ENCODE results near the gene C12orf42.

Gene C12orf42

DNA sequence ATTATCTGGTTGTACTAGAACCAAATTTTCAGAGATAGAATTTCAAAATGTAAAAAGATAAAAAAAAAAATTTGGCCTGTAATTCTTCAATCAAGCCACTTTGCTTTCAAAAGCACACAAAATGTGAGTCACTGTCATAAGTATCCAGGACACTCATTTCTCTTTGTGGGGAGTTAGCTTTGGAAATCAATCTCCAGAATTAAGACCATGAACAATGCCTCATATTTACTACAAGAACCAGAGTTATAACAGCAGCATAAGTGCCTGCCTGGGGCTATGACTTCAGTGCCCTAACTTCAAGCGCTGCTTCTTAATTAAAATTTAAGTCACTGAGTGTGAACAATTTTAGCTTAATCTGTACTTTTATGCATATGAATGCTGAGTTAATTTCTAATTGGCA, 162.1 kb downstream of the C12orf42 start:
- DNase-seq, result no peak

DNA sequence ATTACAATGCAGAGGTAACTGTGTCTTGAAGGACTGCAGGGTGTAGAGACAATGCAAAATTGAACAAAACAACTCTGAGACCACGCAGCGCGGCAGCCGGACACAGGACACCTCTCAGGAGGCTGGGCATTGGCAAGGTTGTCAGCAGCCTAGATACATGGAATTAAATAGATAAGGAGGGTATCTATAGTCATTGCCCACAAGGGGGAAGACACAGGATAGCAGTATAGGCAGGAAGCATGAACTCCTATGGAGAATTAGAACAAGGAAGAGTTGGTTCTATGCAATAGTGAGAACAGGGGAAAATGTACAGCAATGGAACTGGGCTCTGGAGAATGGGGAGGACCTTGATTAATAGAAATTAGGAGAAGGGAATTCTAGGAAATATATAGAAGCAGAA, 164.1 kb downstream of the C12orf42 start:
- DNase-seq, result no peak

DNA sequence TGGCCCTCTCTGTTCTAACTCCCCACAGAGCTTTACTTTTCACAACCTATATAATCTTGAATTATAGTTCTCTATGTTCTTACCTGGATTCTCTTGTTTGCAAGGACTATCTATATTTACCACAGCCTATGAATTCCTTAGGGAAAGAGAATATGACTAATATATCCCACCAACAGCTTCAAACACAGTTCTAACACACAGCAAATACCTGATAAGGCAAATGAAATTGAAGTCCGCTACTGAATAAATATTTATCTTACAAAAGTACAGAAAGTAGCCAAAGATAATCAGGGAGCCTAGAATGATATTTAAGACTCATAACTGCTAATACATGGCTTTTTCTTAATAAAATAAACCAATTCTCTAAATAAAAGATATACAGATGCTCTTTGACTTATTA, 165.1 kb downstream of the C12orf42 start:
- DNase-seq, result no peak

DNA sequence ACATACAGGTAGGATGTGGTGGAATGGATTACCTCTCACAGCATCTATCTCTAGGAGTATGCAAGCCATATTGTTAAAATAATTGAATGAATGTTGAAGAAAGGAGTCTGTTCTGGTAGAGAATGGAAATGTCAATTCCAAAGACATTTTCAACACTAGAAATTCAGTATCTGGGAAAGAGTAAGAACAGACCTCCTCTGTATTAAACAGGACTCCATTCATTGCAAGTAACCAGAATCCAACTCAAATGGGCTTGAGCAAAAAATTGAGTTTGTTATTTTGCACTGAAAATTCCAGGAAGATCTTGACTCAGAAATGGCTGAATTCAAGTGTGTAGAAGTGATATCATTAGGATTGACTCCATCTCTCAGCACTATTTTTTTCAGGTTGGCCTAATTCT, 168.1 kb downstream of the C12orf42 start:
- DNase-seq, result no peak

DNA sequence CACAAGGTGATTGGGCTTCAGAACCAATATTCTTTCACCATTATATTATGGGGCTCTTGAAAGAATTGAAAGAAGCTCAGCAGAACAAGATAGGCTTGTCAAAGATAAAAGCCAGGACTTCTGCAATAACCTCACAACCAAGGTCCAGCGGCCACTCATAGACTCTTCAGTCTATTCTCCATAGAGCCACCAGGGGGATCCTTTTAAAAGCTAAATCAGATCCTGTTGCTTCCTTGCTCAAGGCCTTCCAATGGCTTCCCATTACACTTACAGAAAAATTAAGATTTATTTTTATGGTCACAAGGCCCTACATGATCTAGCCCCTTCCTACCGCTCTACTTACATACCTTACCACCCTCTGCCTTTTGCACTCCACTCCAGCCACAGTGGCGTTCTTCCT, 169.6 kb downstream of the C12orf42 start:
- DNase-seq, result no peak

DNA sequence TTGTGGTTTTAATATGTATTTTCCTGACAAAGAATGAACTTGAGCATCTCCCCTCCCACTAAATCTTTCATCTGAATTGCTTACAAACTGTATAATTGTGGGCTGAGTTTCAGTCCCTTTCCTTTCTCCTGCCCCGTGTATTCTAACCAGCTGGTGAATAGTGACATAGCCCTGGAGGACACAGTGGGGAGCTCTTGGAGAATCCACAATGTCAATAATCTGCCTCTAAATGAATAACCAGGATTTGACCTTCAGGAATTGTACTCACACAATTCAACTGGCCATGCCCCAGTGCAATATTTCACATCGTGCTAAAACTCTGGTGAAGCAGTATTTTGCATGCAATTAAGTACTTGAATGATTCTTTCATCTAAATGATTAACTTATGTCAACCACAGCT, 177.2 kb downstream of the C12orf42 start:
- DNase-seq, result no peak

DNA sequence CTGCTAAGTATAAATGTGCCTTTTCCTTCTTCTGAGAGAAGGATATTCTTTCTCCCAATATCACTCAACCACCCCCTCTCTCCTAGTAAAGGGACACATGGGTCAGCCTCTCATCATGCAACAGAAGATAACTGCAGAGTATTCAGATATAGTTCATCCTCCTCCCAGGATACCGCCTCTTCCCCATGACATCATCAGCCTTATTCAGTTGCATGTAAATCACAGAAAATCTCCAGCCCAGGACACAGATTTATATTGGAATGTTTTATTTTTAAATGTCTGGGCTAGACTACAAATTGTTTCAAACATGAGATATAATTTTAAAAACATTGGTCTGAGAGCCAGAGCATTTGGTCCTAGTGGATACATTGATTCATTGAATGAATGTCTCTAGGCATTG, 178.5 kb downstream of the C12orf42 start:
- DNase-seq, result no peak

DNA sequence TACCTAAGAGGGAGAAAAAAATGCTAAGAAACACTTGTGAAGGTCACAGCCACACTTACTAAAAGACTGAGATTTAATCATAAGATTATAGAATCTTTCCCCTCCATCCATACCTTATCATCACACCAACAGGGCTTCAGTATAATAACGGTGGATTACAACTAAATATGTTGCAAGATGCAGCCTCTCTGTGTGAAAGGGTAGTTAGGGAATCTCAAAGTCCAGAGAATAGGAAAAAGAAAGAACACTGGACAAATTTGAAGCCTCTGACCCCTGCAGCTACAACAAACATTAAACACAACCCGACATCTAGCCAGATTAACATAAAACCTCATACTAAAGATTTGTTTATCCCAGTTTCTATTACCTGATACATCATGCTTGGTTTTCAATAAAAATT, 181.0 kb downstream of the C12orf42 start:
- DNase-seq, result no peak

DNA sequence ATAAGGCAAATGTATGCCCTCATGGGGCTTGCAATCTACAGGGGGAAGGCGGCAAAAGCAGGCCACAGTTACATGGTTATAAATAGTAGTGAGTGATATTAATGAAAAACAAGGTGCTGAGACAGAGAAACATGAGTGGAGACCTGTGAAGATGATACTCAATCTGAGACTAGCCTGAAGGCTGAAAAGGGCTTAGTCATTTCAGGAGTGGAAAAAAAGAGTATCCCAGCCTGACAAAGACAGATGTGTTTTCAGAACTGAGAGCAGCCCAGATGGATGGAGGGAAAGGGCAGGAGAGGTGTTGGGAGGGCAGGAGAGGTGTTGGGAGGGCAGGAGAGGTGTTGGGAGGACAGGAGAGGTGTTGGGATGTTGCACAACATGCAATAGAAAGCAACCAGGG, 181.9 kb downstream of the C12orf42 start:
- no peak for DNase-seq

DNA sequence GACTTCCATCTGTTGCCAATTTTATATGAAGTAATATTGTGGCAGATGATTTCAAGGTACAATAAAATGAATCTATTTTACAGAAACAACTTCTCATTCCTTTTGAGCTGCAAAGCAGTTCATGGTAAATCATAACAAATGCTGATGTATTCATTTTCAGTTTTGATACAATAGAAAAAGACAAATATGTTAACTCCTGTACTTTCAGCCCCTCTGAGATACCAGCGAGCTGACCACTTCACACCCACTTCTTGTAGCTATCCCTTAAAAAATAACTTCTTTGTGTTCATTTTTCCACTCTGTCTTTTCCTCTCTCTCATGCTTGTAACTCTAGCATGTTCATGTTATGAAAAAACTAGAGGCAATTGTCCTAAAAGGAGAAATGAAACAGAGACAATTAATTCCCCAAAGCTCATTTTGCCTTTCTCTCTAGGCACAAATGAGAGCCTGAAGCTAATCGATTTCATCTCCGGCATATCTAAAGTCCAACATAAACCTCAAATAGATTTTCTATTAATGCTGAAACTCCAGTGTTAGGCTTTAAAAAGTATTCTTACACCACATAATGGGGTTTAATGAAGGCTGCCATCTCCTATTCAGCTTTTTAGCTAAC, 182.9 kb downstream of the C12orf42 start:
- no peak for DNase-seq

DNA sequence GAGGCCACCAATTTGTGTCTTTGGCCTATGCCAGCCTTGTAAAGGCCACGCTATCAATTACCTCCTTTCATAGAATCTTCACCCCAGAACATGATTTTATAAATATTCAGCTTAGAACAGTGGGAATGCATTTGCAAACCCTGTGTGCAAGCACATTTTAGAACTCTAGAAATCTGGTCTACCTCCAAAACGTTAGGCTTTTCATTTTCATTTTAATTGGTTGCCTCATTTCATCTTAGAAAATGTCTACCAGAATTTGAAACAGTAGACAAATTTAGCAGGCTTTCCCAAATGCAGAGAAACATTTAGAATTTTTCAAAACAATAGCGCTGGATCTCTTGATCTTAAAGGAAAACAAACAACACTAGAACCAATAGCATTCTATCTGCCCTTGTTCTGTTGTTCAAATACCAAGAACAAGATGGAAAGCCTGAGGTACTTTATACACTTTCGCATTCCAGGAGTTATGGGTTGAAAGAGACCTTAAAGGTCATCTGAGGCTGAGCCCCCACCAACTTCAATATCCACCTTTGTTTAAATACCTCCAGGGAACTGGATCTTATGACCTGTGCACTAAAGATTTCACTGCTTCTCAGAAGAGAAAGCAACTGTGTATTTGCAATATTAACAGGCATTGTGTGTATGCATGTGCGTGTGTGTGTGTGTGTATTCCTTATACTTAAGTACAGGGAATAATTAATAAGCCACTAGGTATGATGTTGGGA, 185.1 kb downstream of the C12orf42 start:
- no peak for DNase-seq

DNA sequence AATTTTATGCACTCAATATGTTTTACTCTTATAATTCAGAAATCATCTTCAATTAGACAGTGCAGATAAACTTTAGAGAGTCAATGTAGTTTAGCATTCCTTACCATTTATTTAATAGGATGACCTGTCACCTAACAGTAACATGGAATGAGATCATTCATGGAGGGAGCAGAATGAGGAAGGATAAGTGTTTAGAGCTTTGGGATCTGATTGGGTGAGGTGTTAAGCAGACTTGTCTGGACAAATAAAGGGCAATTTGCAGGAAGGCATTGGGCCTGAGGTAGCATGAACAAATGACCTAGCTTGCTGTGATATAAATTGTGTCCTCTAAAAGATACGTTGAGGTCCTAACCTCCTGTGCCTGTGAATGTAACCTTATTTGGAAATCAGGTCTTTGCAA, 187.4 kb downstream of the C12orf42 start:
- no peak for DNase-seq

DNA sequence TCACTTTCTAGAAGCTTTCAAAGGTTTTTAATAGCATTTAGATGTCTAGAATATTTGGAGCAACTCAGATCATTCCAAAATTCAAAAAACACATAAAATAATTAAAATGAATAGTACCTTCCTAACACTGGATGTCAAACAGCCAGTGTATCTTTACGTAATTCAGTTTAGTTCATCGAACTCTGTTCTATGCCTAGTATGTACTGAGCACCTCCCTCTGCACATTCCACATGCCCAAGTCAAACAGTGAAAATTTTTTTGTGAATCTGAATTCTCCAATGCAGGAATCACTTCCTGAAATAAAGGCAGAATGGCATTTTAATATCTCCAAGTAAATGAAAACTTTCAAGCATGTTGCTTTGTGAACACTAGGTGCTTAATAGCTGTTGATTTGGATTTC, 192.3 kb downstream of the C12orf42 start:
- DNase-seq, result no peak

DNA sequence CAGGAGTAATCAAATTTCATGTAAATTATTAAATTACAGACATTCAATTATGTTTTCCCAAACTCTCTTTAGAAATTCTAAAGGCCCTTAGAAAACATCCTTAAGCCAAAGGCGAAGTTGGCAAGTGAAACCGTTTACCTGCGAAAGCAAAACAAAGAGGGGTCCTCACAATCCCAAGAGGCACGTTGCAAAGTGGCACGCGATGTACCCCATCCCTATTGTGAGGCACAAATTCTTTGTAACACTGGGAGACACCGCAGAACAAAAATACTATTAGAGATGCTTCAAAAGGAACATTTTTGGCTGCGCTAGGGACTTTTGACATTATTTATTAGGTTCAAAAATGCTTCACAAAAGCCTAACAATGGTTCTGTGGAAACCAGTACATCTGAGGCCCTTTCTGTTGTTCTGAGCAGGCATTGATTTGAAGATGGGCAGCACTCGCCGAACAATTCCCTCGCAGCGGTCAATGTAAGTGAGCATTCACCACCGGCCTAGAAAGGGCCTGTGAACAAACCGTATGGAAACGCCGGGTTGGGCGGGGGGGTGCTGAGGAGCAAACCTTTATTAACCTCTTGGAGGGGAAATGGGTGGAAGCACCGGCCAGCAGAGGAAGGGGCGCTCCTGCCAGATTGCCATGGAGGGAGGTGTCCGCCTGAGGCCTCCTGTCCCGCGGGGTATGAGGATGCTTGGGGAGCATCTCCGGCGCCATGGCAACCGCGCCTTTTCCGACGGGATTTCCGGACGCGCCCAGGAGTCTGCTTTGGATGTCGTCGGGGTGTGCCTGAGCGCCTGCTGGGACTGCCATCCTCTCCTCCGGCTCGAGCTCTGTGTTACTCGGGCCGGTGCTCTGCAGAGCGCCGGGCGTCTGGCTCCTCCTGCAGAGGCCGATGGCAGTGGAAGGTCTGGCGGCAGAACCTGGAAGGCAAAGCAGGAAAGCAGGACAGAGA, 193.9 kb downstream of the C12orf42 start:
- DNase-seq, result no peak

DNA sequence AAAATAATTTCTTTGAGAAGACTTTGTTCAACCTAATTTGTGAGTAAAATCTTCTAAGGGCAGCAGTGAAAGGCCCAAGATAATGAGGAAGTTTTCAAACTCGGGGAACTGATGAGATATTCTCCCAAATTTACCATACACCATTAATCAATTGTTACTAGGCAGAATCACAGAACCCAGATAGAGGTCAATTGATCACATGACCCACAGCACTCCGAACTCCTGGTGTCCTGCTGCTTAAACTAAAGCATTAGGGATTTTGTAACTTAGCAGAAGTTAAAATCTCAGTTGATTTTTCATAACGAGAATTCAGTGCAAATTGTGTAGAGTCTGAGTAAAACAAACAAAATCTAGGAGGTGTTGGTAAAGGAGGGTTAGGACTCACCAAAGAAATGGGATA, 207.8 kb downstream of the C12orf42 start:
- DNase-seq, result no peak

DNA sequence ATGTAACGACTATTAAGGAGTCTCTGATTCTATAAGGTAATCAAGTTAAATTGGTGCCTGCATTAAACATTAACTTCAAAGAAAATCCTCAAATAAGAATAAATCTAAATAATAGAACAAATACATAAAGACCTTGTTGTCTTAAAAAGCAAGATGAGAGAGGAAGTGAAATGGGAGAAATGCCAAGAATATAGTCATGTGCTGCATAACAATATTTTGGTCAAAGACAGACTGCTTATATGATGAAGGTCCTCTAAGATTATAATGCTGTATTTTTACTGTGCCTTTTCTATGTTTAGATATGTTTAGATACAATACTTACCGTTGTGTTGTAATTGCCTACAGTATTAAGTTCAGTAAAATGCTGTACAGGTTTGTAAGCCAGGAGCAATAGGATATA, 213.6 kb downstream of the C12orf42 start:
- no peak for DNase-seq

DNA sequence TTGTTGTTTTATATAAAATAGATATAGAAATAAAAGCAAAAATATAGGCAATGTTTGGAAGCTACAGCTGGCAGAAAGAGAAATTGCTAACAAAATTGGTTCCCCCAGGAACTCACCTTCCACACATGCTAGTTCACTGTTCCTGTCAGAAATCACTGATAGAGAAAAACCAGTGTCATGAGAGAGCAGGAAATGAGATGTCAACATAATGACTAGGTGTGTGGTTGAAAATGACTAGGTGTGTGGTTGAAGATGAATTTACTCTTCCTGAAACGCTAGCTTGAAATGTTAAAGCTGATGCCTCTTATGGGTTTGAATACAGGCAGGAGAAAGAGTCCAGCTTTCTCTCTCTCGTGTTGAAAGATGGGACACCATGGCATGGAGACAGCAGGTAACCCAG, 216.3 kb downstream of the C12orf42 start:
- no peak for DNase-seq

DNA sequence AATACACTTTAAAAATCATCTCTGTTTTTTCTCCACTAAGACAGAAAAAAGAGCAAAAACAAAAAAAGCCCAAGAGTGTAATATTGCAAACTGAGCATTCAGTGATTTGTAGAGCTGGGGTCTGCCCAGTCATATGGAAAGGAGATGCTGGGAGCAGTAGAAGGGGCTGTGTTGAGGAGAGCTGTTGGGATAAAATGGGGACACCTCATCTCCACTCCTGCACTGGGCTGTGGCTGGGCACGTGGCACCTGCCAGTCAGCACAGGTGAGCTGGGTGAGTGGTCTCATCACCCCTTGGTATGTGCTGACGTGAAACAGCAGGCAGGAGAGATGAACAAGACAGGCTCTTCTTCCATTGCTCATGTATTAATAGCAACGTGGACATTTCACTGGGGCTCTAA, 217.4 kb downstream of the C12orf42 start:
- no peak for DNase-seq

DNA sequence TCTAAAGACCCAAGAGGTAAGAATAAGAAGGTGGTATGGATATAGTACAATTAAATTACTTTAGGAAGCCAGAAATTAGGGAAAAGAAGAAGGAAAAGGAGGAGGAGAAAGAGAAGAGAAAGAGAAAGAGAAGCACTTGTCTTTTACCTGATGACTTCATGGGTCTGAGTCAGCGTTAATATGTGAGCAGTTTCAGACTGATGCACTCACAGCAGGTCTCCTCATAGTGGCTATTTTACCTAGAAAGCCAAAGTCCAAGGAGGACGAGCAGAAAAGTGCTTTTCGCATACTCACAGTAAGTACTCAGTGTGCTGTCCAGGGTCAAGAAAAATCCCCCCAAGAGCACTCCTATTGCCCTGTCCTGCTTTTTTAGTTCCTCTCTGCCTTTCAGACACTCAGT, 222.1 kb downstream of the C12orf42 start:
- DNase-seq, result no peak

DNA sequence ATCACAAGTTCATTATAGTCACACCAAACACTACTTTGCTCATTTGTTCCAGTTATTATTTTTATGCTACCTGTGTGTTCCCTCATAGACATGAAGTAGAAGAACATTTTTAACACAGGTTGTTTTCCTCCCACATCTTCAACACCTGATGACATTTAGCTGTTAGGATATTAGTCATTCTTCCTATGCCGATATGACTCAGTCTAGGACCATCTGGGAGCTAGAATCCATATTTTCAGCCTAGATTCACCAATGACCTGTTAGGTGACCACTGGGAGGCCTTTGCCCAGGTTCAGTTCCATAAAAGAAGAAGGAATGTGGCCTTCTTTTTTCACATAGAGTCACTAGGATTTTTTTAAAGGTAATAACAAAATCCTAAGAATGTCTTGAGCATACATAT, 222.8 kb downstream of the C12orf42 start:
- no peak for DNase-seq

DNA sequence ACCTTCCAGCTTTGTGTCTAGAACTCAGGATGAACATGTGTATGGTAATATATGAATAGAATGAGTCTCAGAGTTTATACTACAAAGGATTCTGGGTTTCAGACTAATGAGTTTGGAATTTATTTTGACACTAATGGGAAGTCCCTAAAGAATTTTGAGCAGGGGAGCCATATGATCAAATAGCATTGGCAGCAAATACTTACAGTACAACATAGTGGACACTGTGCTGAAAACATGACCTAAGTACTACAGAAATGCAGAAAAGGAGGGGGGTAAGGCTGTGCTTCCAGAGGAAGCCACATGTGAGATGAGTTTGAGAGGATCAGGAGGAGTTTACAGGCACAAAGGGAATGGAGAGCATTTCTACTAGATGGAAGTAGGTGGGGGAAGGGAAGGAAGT, 225.8 kb downstream of the C12orf42 start:
- peak; percentile 4 for DNase-seq

DNA sequence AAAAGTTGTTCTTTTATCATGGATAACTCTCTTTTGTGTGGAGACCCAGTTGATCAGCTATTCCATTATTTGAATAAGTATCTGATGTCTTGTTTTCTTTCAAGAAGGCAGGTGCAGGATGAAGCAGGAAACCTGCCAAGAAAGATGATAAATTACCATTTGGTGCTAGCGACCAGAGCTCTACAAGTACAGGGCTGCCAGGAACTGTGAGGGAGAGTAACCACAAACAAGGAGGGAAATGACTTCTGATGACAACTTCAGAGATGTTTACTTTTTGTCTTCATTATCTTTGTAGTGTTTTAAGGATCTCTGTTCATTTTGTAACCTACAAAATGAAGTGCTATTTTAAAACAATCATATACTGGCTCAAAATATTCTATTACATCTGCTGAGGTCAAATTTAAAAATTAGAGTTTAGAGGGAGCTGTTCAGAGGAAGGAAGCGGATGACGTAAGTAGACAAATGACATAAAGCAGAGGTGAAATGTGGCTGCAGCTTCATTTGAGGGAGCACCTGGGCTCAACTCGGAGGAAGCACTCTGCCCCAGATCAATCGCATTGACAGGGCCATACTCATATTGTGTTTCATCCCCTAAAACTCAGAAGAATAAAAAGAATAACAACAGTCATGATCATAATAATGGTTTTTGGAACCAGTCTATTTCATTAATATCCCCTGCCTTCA, 226.8 kb downstream of the C12orf42 start:
- DNase-seq, result no peak

DNA sequence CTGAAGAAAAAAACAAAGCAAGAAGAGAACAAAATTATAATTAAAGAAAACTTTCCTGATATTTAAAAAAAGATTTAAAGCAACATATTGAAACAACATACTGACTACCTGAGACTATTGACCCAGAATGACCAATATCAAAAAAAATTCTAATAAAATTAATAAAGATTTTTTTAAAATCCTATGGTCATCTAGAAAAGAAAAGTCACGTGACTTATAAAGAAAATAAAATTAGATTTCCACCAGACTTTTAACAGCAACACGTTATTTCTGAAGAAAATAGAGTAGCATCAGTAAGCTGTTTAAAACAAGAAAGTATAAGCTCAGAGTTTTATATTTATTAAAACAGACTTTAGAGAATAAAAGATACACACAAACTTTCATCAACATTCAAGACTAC, 238.0 kb downstream of the C12orf42 start:
- no peak for DNase-seq

Data from fibroblast of skin of back (primary cell).